Neuron (in vitro differentiated cells): Measurements from ENCODE around the gene CSF2.

ENCODE experiments used
- H2AFZ ChIP-seq: one replicate; pipeline ENCODE4 v1.6.1; 2013; ENCODE audit warnings: low read depth, mild to moderate bottlenecking, inconsistent platforms, low read length, moderate library complexity
- H3K27me3 ChIP-seq: one replicate; pipeline ENCODE4 v1.6.1; 2013; ENCODE audit warnings: low read length; ENCODE audit not compliant: insufficient read depth
- H3K36me3 ChIP-seq: one replicate; pipeline ENCODE4 v1.6.1; 2013; ENCODE audit warnings: low read length; ENCODE audit not compliant: insufficient read depth
- H3K4me1 ChIP-seq: one replicate; pipeline ENCODE4 v1.6.1; 2013; ENCODE audit warnings: low read length; ENCODE audit not compliant: insufficient read depth
- H3K4me3 ChIP-seq: 2 replicates; pipeline ENCODE4 v1.5.1; 2013; ENCODE audit warnings: mild to moderate bottlenecking, low read length, moderate library complexity
- H3K9me3 ChIP-seq: one replicate; pipeline ENCODE4 v1.6.1; 2013; ENCODE audit warnings: low read length

Gene CSF2

DNA sequence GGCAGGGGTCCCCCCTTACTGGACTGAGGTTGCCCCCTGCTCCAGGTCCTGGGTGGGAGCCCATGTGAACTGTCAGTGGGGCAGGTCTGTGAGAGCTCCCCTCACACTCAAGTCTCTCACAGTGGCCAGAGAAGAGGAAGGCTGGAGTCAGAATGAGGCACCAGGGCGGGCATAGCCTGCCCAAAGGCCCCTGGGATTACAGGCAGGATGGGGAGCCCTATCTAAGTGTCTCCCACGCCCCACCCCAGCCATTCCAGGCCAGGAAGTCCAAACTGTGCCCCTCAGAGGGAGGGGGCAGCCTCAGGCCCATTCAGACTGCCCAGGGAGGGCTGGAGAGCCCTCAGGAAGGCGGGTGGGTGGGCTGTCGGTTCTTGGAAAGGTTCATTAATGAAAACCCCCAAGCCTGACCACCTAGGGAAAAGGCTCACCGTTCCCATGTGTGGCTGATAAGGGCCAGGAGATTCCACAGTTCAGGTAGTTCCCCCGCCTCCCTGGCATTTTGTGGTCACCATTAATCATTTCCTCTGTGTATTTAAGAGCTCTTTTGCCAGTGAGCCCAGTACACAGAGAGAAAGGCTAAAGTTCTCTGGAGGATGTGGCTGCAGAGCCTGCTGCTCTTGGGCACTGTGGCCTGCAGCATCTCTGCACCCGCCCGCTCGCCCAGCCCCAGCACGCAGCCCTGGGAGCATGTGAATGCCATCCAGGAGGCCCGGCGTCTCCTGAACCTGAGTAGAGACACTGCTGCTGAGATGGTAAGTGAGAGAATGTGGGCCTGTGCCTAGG lies at the start of gene CSF2:
TSS of gene CSF2 (plus strand) at position 559 of the 783 bp plus-strand sequence. CDS start at position 594, 35 bp downstream.
- H3K4me1 ChIP-seq, result no peaks in the 10 kb centered on the region
- H2AFZ ChIP-seq, result no peak within 1 kb of the TSS
- H3K9me3 ChIP-seq, result no peaks in the 10 kb centered on the region
- H3K36me3 ChIP-seq, result no peaks in the 10 kb centered on the region
- no peak within 1 kb of the TSS for H3K4me3 ChIP-seq
- H3K27me3 ChIP-seq, result peaks cover 2% of the 10 kb centered on the region

GRCh38 chr5:132024117-132024435 lies 49.5 kb upstream of the CSF2 start:
- Histone ChIP-seq H2AFZ (no peak overlapping the region), H3K36me3 (no peaks in the 10 kb centered on the region), H3K4me3 (no peak overlapping the region), H3K9me3 (no peaks in the 10 kb centered on the region), H3K27me3 (peaks cover 4% of the 10 kb centered on the region), H3K4me1 (no peaks in the 10 kb centered on the region)

GRCh38 chr5:132024789-132025402 lies 48.7 kb upstream of the CSF2 start:
- Histone ChIP-seq H3K27me3 (no peaks in the 10 kb centered on the region), H3K36me3 (no peaks in the 10 kb centered on the region), H3K4me3 (no peak overlapping the region), H3K4me1 (no peaks in the 10 kb centered on the region), H3K9me3 (no peaks in the 10 kb centered on the region), H2AFZ (no peak overlapping the region)

- H3K27me3 ChIP-seq, result no peaks in the 10 kb centered on the region
- no peaks in the 10 kb centered on the region for H3K9me3 ChIP-seq
- no peaks in the 10 kb centered on the region for H3K36me3 ChIP-seq
- no peak overlapping the region for H3K4me3 ChIP-seq
- H2AFZ ChIP-seq, result no peak overlapping the region
- H3K4me1 ChIP-seq, result no peaks in the 10 kb centered on the region
These were observed 48.1 kb upstream of the CSF2 start for GRCh38 chr5:132025403-132025971.

DNA sequence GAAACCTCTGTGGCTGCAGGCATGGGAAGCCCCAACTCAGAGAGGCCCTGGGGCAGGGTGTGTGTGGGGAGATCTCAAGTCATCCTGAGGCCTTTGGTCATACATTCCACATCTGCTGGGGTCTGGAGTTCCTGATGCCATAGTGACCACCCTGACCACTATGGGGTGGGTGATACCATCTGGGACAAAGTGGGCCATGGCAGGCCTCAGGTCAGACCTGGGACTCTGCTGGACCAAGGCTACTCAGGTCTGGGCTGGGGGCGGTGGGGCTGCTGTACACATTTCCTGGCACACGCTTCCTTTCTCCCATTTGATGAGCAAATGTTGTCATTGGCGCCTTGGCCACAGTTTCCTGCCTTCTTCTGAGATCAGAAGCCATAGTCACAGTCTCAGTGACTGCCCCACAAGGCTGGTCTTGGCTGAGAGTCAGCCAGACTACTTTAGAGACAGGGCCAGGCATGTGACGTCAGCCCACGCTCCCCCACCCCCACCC lies 47.0 kb upstream of the CSF2 start:
- Histone ChIP-seq H3K36me3 (no peaks in the 10 kb centered on the region), H3K27me3 (no peaks in the 10 kb centered on the region), H3K4me3 (no peak overlapping the region), H3K4me1 (no peaks in the 10 kb centered on the region), H2AFZ (no peak overlapping the region), H3K9me3 (no peaks in the 10 kb centered on the region)

- Histone ChIP-seq H2AFZ (no peak overlapping the region), H3K36me3 (no peaks in the 10 kb centered on the region), H3K27me3 (no peaks in the 10 kb centered on the region), H3K4me1 (no peaks in the 10 kb centered on the region), H3K9me3 (no peaks in the 10 kb centered on the region), H3K4me3 (no peak overlapping the region)
These were observed 46.6 kb upstream of the CSF2 start for GRCh38 chr5:132027027-132027426.

GRCh38 chr5:132029609-132030330 lies 43.8 kb upstream of the CSF2 start:
- Histone ChIP-seq H3K9me3 (no peaks in the 10 kb centered on the region), H2AFZ (no peak overlapping the region), H3K4me1 (no peaks in the 10 kb centered on the region), H3K27me3 (no peaks in the 10 kb centered on the region), H3K4me3 (no peak overlapping the region), H3K36me3 (no peaks in the 10 kb centered on the region)

- Histone ChIP-seq H3K4me1 (no peaks in the 10 kb centered on the region), H3K4me3 (no peak overlapping the region), H3K9me3 (no peaks in the 10 kb centered on the region), H3K27me3 (no peaks in the 10 kb centered on the region), H3K36me3 (no peaks in the 10 kb centered on the region), H2AFZ (no peak overlapping the region)
These were observed 43.0 kb upstream of the CSF2 start for GRCh38 chr5:132030610-132031009.

DNA sequence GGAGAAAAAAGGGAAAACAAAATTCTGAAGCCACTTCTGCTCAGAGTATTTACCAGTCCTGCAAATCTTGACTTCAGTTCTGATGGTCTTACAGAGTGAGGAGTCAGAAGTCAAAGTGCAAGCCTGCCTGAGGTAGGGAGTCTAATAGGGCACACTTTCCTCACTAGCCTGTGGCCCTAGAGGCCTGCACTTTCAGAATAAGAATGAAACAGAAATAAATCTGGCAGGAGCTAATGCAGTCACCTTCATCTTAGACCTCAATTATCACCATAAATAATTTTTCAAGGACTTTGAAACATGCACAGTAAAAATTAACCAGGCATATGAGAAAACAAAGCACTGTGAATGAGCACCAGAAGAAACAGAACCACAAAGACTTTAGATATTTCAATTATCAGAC lies 41.4 kb upstream of the CSF2 start:
- Histone ChIP-seq H3K27me3 (no peaks in the 10 kb centered on the region), H3K9me3 (no peaks in the 10 kb centered on the region), H2AFZ (no peak overlapping the region), H3K36me3 (no peaks in the 10 kb centered on the region), H3K4me1 (no peaks in the 10 kb centered on the region), H3K4me3 (no peak overlapping the region)

- H3K4me1 ChIP-seq, result no peaks in the 10 kb centered on the region
- no peak overlapping the region for H3K4me3 ChIP-seq
- H3K27me3 ChIP-seq, result no peaks in the 10 kb centered on the region
- H3K36me3 ChIP-seq, result no peaks in the 10 kb centered on the region
- H3K9me3 ChIP-seq, result no peaks in the 10 kb centered on the region
- H2AFZ ChIP-seq, result no peak overlapping the region
These were observed 40.5 kb upstream of the CSF2 start for GRCh38 chr5:132033122-132033521.

DNA sequence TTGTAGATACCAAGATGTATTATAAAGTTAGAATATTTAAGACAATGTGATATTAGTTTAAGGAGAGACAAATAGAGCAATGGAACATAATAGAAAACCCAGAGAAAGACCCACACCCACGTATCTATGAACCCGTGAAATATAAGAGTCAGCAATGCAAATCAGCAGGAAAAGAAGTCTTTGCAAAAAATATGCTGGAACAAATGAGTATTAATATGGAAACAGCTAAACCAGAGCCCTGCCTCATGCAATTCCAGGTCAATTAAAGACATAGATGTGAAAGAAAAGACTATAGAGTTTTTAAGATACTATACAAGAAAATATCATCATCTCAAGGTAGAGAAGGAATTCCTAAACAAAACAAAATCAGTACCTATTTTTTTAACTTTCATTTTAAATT lies 36.2 kb upstream of the CSF2 start:
- H3K27me3 ChIP-seq, result no peaks in the 10 kb centered on the region
- H3K4me3 ChIP-seq, result no peak overlapping the region
- no peaks in the 10 kb centered on the region for H3K9me3 ChIP-seq
- H3K36me3 ChIP-seq, result no peaks in the 10 kb centered on the region
- no peak overlapping the region for H2AFZ ChIP-seq
- no peaks in the 10 kb centered on the region for H3K4me1 ChIP-seq

DNA sequence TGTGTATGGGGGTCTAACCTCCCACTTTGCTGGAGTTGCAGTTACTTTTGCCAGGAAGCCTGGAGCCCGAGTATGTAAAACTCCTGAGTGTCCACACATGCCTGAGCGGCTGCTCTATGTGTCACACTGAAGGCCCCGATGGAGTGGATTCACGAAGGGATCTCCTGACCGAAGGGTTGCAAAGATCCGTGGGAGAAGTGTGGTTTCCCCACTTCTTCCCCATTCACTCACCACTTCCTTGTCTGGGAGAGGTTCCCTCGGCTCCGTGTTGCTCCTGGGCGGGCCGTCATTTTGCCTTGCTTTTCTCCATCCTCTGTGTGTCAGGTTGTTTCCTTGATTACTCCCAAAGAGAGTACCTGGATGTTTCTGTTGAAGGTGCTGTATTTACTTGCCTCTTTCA lies 29.4 kb upstream of the CSF2 start:
- H3K4me1 ChIP-seq, result no peaks in the 10 kb centered on the region
- no peak overlapping the region for H3K4me3 ChIP-seq
- no peaks in the 10 kb centered on the region for H3K9me3 ChIP-seq
- no peaks in the 10 kb centered on the region for H3K27me3 ChIP-seq
- H3K36me3 ChIP-seq, result no peaks in the 10 kb centered on the region
- H2AFZ ChIP-seq, result no peak overlapping the region

DNA sequence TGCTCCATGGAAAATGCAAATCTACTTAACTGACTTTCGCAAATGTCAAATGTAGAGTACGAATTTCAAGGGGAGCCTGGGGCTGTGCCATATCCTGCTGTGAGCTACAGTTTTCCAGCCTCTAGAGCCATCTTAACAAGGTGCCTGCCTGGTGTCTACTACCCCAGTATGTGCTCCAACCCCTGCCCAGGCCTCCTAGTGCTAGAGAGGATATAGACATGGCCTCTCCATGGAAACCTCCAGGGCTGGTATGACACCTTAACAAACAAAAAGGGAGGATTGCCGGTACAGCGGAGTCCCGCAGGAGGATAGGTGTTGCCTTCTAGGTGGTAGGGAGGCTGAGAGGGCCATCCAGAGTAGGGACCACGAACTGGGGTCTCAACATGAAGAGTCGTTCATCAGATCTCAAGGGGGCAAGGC lies 26.7 kb upstream of the CSF2 start:
- no peak overlapping the region for H3K4me3 ChIP-seq
- H3K27me3 ChIP-seq, result no peaks in the 10 kb centered on the region
- no peaks in the 10 kb centered on the region for H3K9me3 ChIP-seq
- no peaks in the 10 kb centered on the region for H3K4me1 ChIP-seq
- H3K36me3 ChIP-seq, result no peaks in the 10 kb centered on the region
- H2AFZ ChIP-seq, result no peak overlapping the region
